ENCODE measurements around the gene UCK2. TPM values are rescaled to one million over a fixed set of nuclear protein-coding genes. Genes with fewer than 3 reads are reported as not detected.

The UCK2 gene
- total RNA-seq, 1 donor from 2014 or later, result 92.7 TPM

DNA sequence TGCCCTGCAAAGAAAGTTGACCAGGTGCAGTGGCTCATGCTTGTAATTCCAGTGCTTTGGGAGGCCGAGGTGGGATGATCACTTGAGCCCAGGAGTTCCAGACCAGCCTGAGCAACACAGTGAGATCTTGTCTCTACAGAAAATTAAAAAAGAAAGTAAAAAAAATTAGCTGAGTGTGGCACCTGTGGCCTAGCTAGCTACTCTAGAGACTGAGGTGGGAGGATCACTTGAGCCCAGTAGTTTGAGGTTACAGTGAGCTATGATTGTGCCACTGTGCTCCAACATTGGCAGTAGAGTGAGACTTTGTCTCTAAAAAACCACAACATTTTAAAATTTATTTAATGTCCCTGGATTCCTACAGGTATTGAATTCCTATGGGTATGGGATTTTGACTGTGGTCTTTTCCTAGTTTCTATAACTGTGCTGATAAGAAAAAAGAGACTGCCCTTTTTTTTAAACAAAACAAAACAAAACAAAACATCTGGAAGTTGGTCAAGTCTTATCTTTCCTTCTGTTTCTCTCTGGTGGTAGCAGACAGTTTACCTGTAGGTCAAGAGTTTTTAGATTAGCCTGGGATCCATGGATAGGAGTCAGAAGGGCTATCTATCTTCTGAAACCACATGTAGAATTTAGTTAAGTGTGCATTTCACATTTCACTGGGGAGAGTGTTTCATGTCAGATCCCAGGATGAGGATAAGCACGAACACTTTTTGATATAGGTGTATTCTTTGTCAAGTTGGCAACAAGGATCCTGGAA is 18.8 kb downstream of the UCK2 start:
- Histone ChIP-seq H3K4me3 (ENCODE audit: low read depth, low read length) (no peak overlapping the region), H3K36me3 (ENCODE audit: control insufficient read depth, insufficient read depth, low read length) (no peaks in the 10 kb centered on the region), H3K27me3 (ENCODE audit: control insufficient read depth, insufficient read depth, low read length) (no peaks in the 10 kb centered on the region)
- TF ChIP-seq, protein P1, sequence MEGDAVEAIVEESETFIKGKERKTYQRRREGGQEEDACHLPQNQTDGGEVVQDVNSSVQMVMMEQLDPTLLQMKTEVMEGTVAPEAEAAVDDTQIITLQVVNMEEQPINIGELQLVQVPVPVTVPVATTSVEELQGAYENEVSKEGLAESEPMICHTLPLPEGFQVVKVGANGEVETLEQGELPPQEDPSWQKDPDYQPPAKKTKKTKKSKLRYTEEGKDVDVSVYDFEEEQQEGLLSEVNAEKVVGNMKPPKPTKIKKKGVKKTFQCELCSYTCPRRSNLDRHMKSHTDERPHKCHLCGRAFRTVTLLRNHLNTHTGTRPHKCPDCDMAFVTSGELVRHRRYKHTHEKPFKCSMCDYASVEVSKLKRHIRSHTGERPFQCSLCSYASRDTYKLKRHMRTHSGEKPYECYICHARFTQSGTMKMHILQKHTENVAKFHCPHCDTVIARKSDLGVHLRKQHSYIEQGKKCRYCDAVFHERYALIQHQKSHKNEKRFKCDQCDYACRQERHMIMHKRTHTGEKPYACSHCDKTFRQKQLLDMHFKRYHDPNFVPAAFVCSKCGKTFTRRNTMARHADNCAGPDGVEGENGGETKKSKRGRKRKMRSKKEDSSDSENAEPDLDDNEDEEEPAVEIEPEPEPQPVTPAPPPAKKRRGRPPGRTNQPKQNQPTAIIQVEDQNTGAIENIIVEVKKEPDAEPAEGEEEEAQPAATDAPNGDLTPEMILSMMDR (IDR thresholded peaks at IDR 0.05; ENCODE audit: insufficient read depth, low read length, severe bottlenecking), result no peak
- DNase-seq (ENCODE audit: low read depth), result no peak
- no peak for FAIRE-seq

DNA sequence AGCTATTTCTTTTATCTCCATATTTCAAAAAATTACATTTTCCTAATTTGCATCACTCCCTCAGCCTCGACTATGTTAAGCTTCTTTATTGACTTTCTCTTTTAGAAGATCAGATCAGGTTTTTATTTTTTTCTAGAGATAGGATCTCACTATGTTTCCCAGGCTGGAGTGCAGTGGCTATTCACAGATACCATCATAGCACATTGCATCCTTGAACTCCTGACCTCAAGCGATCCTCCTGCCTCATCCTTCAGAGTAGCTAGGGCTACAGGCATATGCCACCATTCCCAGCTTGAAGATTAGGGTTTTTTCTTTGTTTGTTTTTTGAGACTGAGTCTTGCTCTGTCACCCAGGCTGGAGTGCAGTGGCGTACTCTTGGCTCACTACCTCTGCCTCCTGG is 20.1 kb downstream of the UCK2 start:
- H3K4me3 ChIP-seq (ENCODE audit: low read depth, low read length), result no peak overlapping the region
- TF ChIP-seq, protein P1 (IDR thresholded peaks at IDR 0.05; ENCODE audit: insufficient read depth, low read length, severe bottlenecking), result no peak
- FAIRE-seq (no peak), DNase-seq (ENCODE audit: low read depth) (no peak)
- no peaks in the 10 kb centered on the region for H3K27me3 ChIP-seq (ENCODE audit: control insufficient read depth, insufficient read depth, low read length)
- H3K36me3 ChIP-seq (ENCODE audit: control insufficient read depth, insufficient read depth, low read length), result no peaks in the 10 kb centered on the region

DNA sequence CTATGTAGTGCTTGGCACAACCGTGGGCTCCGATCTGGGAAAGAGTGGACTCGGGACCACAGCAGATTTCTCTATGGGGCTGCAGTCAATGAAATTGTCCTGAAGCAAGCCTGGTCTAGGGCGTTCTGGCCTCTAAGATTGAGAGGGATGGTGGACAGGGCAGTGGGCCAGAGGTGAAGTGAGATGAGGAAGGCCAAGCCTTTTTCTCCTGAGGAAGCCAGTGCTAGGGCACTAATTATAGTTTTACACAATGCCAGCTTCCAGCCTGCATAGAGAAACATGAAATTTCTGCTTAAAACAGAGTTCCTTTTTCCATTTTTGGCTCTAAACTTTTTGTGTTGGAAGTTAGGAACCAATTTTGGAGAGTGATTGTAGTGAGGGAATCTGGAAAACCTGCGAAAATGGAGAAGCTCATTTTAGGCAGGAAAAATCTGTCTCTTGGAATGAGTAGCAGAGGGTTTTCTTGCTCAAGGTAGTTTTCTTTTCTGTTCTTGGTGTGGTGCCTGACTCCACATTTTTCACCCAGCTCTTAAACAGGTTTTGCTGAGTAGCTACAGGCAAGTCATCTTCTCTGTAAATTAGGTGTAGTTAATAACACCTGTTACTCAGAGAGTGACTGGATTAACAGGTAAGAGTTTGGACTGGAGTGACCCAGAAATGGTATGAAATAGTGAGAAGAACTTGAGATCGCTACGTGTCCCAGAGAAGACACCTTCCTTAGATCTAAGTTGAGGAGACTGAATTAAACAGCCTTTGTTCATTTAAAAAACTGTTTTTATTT is 22.1 kb downstream of the UCK2 start:
- Histone ChIP-seq H3K27me3 (ENCODE audit: control insufficient read depth, insufficient read depth, low read length) (no peaks in the 10 kb centered on the region), H3K4me3 (ENCODE audit: low read depth, low read length) (no peak overlapping the region), H3K36me3 (ENCODE audit: control insufficient read depth, insufficient read depth, low read length) (no peaks in the 10 kb centered on the region)
- DNase-seq (ENCODE audit: low read depth), result no peak
- no peak for FAIRE-seq
- TF ChIP-seq, protein P1 (IDR thresholded peaks at IDR 0.05; ENCODE audit: insufficient read depth, low read length, severe bottlenecking), result no peak

DNA sequence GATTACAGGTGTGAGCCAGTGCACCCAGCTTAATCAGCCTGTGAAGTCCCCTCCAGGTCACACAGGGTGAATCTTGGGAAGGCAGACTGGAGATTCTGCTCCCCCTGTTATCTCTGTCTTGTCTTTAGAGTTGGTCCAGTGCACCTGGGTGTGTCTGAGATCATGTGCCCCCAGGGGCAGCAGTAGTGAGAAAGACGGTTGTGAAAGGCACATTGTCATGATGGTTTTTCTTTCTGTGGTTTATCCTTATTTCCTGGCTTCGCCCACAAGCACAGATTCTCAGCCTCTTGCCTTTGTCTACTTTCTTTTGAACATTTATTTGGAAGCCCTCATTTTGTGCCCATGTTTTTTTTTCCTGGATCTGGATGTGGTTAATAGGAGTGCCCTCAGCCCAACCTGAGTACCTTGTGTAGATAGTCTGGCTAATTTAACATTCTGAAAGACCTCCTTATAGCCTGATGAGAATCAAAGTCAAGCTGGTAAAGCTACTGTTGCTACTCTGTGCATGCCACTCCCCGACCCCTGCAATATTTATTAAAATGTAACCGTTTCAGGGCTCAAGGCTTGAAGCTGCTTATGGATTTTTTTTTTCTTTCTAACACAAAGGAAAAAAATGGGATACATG is 23.7 kb downstream of the UCK2 start:
- no peak for FAIRE-seq
- peak; percentile 75 for DNase-seq (ENCODE audit: low read depth)
- H3K4me3 ChIP-seq (ENCODE audit: low read depth, low read length), result no peak overlapping the region
- TF ChIP-seq, protein P1 (IDR thresholded peaks at IDR 0.05; ENCODE audit: insufficient read depth, low read length, severe bottlenecking), result no peak
- H3K27me3 ChIP-seq (ENCODE audit: control insufficient read depth, insufficient read depth, low read length), result no peaks in the 10 kb centered on the region
- H3K36me3 ChIP-seq (ENCODE audit: control insufficient read depth, insufficient read depth, low read length), result no peaks in the 10 kb centered on the region

DNA sequence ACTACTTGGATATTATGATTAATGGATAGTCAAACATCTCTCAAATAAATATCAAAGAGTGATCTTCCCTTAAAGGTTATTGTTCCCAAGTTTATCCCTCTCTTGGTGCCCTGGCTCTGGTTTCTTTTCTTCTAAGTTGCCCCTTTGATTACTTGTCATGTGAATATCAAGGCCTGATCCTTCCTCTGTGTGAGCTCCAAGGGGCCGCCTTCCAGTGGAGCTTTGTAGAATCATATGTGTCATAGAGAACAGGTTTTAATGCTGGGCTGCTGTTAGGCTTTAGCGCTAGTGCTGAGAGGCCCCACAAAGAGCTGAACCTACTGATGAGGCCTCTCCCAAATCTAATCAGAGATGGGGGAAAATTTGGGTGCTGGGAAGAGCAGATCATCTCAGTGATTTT is 25.5 kb downstream of the UCK2 start:
- Histone ChIP-seq H3K36me3 (ENCODE audit: control insufficient read depth, insufficient read depth, low read length) (no peaks in the 10 kb centered on the region), H3K4me3 (ENCODE audit: low read depth, low read length) (no peak overlapping the region), H3K27me3 (ENCODE audit: control insufficient read depth, insufficient read depth, low read length) (no peaks in the 10 kb centered on the region)
- DNase-seq (ENCODE audit: low read depth), result no peak
- FAIRE-seq, result no peak
- TF ChIP-seq, protein P1 (IDR thresholded peaks at IDR 0.05; ENCODE audit: insufficient read depth, low read length, severe bottlenecking), result no peak
